HepG2 (cell line): Measurements from ENCODE around the gene AHCY. TPM values are rescaled to one million over a fixed set of nuclear protein-coding genes. Genes with fewer than 3 reads are reported as not detected.

Experiments
- KAT2B ChIP-seq: fragments of 150-350 bp; IDR thresholded peaks from 2 replicates; pipeline ENCODE4 v1.6.1; 2014; ENCODE audit warnings: low read depth, low read length, borderline replicate concordance
- MED1 ChIP-seq: sonication (generic); formaldehyde crosslinking; IDR thresholded peaks from 2 replicates; pipeline ENCODE4 v1.4.0; 2020; ENCODE audit warnings: missing genetic modification reagents
- MIER3 ChIP-seq: IDR thresholded peaks from 2 replicates; pipeline ENCODE4 v1.6.1; 2016; ENCODE audit warnings: missing compliant biosample characterization, borderline replicate concordance
- NFE2 ChIP-seq: sonication (generic); formaldehyde crosslinking; IDR thresholded peaks from 2 replicates; pipeline ENCODE4 v1.4.0; 2020; ENCODE audit warnings: missing genetic modification reagents
- PHF5A ChIP-seq: IDR thresholded peaks from one replicate; pipeline ENCODE4 v1.6.1; 2018; ENCODE audit warnings: low read depth, missing genetic modification reagents; ENCODE audit not compliant: unreplicated experiment
- SOX6 ChIP-seq, 2 experiments: fragments of 450-650 bp in 1 of 2; sonication (generic) in 1 of 2; formaldehyde crosslinking in 1 of 2; IDR thresholded peaks; 2 replicates each; pipeline versions ENCODE4 v1.4.0 to v1.6.1; 2017 to 2020; ENCODE audit warnings: antibody characterized with exemption in 1 of 2, mild to moderate bottlenecking in 1 of 2, missing genetic modification reagents in 1 of 2
- TOPORS ChIP-seq: sonication (generic); formaldehyde crosslinking; IDR thresholded peaks from 2 replicates; pipeline ENCODE4 v1.8.0; 2023; ENCODE audit warnings: mild to moderate bottlenecking, missing genetic modification reagents
- ZKSCAN1 ChIP-seq: fragments of 150-350 bp; IDR thresholded peaks from 2 replicates; pipeline ENCODE4 v1.6.1; 2014; ENCODE audit warnings: low read length
- ZNF512B ChIP-seq: sonication (generic); formaldehyde crosslinking; IDR thresholded peaks from 2 replicates; pipeline ENCODE4 v1.5.1; 2020; ENCODE audit warnings: missing genetic modification reagents, mild to moderate bottlenecking, borderline replicate concordance
- ZNF543 ChIP-seq: sonication (generic); formaldehyde crosslinking; IDR thresholded peaks from 2 replicates; pipeline ENCODE4 v1.4.0; 2020; ENCODE audit warnings: mild to moderate bottlenecking, missing genetic modification reagents
- ZNF784 ChIP-seq: sonication (generic); formaldehyde crosslinking; IDR thresholded peaks from 2 replicates; pipeline ENCODE4 v1.5.1; 2020; ENCODE audit warnings: missing genetic modification reagents, mild to moderate bottlenecking, borderline replicate concordance
- polyA plus RNA-seq, 8 experiments: library from polyadenylated mRNA; depleted of rRNA in 3 of 8; stranded (reverse) in 7 of 8; unstranded in 1 of 8; fragments of >200 nt; fragmentation: Illumina TruSeq in 4 of 8; extraction: Trizol in 4 of 8; gene quantifications; 2 replicates each; pipeline versions ENCODE4 v1.2.1 to v1.2.3, GENCODE V29; 2011 to 2016; ENCODE audit warnings: low read depth in 4 of 8, missing spikeins in 1 of 8, mixed read lengths in 1 of 8; ENCODE audit not compliant: insufficient read depth in 1 of 8
- total RNA-seq, 5 experiments: library from RNA; depleted of rRNA; stranded (reverse); fragments of >200 nt; fragmentation: Illumina TruSeq; extraction: Trizol; gene quantifications; 2 replicates each; pipeline ENCODE4 v1.2.3, GENCODE V29; 2016; ENCODE audit warnings: low read depth in 1 of 5
- TF ChIP-seq, protein P1 (sequence below): sonication (generic); formaldehyde crosslinking; IDR thresholded peaks from 2 replicates; pipeline ENCODE4 v1.9.0; 2021; ENCODE audit warnings: mild to moderate bottlenecking, missing genetic modification reagents
- TF ChIP-seq, protein P2 (sequence below): IDR thresholded peaks from 2 replicates; pipeline ENCODE4 v1.6.1; 2016
- TF ChIP-seq, protein P3 (sequence below): sonication (generic); formaldehyde crosslinking; IDR thresholded peaks from 2 replicates; pipeline ENCODE4 v1.5.1; 2020; ENCODE audit warnings: missing genetic modification reagents, mild to moderate bottlenecking, borderline replicate concordance

The AHCY gene
- total and polyA plus RNA-seq, 2 of the 13 experiments (the other 11 are each of a cell fraction or from before 2014, with no cell fraction given), result 407 to 419 TPM

DNA sequence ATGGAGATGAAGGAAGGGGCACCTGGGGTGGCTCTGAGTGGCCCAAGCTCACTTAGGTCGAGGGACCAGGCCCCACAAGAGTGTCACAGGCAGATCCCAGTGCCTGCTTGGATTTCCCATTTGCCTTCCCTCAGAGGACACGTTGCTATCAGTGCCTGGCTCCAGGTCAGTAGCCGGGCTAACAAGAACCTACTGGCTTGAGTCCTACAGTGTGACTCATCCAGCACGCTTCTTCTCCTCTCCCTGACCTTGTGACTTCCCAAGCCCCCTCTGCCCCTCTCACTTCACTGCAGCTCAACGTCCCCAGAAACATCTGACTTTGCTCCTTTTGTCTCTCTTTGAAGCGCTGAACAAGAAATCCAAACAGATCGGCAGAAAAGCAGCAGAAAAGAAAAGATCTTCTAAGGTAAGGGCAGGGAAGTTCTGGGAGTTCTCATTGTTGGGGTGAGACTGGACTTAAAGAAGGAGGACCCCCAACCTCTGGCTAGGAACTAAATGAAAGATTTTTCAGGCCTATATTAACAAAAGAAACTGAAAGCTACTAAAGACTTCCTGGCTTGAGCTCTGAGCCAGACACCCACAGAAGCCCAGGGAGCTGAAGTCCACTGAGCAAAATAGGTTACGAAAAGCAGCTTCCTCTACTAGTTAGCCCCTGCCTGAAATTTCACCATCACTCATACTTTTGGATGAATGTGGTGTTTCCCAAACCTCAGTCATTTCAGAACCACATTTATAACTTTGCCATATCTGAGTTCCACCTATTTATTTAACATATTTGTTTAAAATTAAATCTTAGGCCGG lies 40.5 kb downstream of the AHCY start (continued):
- no peak for TF ChIP-seq ZNF512B (CRISPR knock-in tag)
- TF ChIP-seq ZNF784 (CRISPR knock-in tag), result no peak
- TF ChIP-seq ZKSCAN1, result no peak
- no peak for TF ChIP-seq ZNF543 (CRISPR knock-in tag)
- TF ChIP-seq TOPORS, result no peak
- TF ChIP-seq MIER3, result no peak
- no peak for TF ChIP-seq PHF5A (CRISPR knock-in tag)
- TF ChIP-seq KAT2B, result no peak
- TF ChIP-seq, protein P1, sequence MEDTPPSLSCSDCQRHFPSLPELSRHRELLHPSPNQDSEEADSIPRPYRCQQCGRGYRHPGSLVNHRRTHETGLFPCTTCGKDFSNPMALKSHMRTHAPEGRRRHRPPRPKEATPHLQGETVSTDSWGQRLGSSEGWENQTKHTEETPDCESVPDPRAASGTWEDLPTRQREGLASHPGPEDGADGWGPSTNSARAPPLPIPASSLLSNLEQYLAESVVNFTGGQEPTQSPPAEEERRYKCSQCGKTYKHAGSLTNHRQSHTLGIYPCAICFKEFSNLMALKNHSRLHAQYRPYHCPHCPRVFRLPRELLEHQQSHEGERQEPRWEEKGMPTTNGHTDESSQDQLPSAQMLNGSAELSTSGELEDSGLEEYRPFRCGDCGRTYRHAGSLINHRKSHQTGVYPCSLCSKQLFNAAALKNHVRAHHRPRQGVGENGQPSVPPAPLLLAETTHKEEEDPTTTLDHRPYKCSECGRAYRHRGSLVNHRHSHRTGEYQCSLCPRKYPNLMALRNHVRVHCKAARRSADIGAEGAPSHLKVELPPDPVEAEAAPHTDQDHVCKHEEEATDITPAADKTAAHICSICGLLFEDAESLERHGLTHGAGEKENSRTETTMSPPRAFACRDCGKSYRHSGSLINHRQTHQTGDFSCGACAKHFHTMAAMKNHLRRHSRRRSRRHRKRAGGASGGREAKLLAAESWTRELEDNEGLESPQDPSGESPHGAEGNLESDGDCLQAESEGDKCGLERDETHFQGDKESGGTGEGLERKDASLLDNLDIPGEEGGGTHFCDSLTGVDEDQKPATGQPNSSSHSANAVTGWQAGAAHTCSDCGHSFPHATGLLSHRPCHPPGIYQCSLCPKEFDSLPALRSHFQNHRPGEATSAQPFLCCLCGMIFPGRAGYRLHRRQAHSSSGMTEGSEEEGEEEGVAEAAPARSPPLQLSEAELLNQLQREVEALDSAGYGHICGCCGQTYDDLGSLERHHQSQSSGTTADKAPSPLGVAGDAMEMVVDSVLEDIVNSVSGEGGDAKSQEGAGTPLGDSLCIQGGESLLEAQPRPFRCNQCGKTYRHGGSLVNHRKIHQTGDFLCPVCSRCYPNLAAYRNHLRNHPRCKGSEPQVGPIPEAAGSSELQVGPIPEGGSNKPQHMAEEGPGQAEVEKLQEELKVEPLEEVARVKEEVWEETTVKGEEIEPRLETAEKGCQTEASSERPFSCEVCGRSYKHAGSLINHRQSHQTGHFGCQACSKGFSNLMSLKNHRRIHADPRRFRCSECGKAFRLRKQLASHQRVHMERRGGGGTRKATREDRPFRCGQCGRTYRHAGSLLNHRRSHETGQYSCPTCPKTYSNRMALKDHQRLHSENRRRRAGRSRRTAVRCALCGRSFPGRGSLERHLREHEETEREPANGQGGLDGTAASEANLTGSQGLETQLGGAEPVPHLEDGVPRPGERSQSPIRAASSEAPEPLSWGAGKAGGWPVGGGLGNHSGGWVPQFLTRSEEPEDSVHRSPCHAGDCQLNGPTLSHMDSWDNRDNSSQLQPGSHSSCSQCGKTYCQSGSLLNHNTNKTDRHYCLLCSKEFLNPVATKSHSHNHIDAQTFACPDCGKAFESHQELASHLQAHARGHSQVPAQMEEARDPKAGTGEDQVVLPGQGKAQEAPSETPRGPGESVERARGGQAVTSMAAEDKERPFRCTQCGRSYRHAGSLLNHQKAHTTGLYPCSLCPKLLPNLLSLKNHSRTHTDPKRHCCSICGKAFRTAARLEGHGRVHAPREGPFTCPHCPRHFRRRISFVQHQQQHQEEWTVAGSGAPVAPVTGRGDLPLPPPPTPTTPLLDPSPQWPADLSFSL (CRISPR knock-in tag), result no peak
- TF ChIP-seq MED1 (CRISPR knock-in tag), result no peak; the same call in 1 of the 2 replicates
- TF ChIP-seq, protein P2, sequence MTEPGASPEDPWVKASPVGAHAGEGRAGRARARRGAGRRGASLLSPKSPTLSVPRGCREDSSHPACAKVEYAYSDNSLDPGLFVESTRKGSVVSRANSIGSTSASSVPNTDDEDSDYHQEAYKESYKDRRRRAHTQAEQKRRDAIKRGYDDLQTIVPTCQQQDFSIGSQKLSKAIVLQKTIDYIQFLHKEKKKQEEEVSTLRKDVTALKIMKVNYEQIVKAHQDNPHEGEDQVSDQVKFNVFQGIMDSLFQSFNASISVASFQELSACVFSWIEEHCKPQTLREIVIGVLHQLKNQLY (CRISPR knock-in tag), result no peak
- TF ChIP-seq, protein P3, sequence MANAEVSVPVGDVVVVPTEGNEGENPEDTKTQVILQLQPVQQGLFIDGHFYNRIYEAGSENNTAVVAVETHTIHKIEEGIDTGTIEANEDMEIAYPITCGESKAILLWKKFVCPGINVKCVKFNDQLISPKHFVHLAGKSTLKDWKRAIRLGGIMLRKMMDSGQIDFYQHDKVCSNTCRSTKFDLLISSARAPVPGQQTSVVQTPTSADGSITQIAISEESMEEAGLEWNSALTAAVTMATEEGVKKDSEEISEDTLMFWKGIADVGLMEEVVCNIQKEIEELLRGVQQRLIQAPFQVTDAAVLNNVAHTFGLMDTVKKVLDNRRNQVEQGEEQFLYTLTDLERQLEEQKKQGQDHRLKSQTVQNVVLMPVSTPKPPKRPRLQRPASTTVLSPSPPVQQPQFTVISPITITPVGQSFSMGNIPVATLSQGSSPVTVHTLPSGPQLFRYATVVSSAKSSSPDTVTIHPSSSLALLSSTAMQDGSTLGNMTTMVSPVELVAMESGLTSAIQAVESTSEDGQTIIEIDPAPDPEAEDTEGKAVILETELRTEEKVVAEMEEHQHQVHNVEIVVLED (CRISPR knock-in tag), result no peak; the same call in 1 of the 2 replicates
- TF ChIP-seq SOX6 (IDR thresholded peaks at IDR 0.05), result no peak
- no peak for TF ChIP-seq SOX6 (CRISPR knock-in tag; IDR thresholded peaks at IDR 0.05)
- no peak for TF ChIP-seq NFE2
